Measurements from ENCODE around the gene SPATA3. TPM values are rescaled to one million over a fixed set of nuclear protein-coding genes. Genes with fewer than 3 reads are reported as not detected.

Gene SPATA3
- total and polyA plus RNA-seq, 2 of the 13 experiments (the other 11 are each of a cell fraction or from before 2014, with no cell fraction given): not detected

- TF ChIP-seq U2AF1 (optimal IDR thresholded peaks at IDR 0.05; ENCODE audit: low read depth, low read length): peak; percentile 49
- TF ChIP-seq ZNF691 (CRISPR knock-in tag; IDR thresholded peaks at IDR 0.05; ENCODE audit: borderline replicate concordance, low read depth): peak; percentile 88; the same call in 1 of the 2 replicates
- no peak for TF ChIP-seq ZEB1 (IDR thresholded peaks at IDR 0.05; ENCODE audit: insufficient replicate concordance, low read depth)
- TF ChIP-seq ZNF605 (CRISPR knock-in tag; IDR thresholded peaks at IDR 0.05): peak; percentile 79
- TF ChIP-seq MTA1 (CRISPR knock-in tag; IDR thresholded peaks at IDR 0.05; ENCODE audit: borderline replicate concordance): peak; percentile 62; the same call in 1 of the 2 replicates
- peak; percentile 94; the same call in 1 of the 2 replicates for TF ChIP-seq ZMAT5 (CRISPR knock-in tag; IDR thresholded peaks at IDR 0.05; ENCODE audit: borderline replicate concordance, low read depth)
- peak; percentile 81 for TF ChIP-seq KAT8 (CRISPR knock-in tag; IDR thresholded peaks at IDR 0.05)
- TF ChIP-seq NFRKB (IDR thresholded peaks at IDR 0.05): no peak
- TF ChIP-seq ZNF44 (CRISPR knock-in tag; IDR thresholded peaks at IDR 0.05): no peak
- TF ChIP-seq PAWR (CRISPR knock-in tag; IDR thresholded peaks at IDR 0.05; ENCODE audit: borderline replicate concordance): 0 out of 2 replicates have a peak, but pooled peaks have one; percentile 14
- TF ChIP-seq ZC3H4 (CRISPR knock-in tag; IDR thresholded peaks at IDR 0.05; ENCODE audit: borderline replicate concordance): peak; percentile 73
- no peak for TF ChIP-seq PBX2 (CRISPR knock-in tag; IDR thresholded peaks at IDR 0.05)
- TF ChIP-seq ZNF446 (CRISPR knock-in tag; IDR thresholded peaks at IDR 0.05): no peak; the same call in 1 of the 2 replicates
- no peak for TF ChIP-seq NR1H2 (CRISPR knock-in tag; IDR thresholded peaks at IDR 0.05; ENCODE audit: borderline replicate concordance, low read depth)
- no peak for TF ChIP-seq PRPF4 (IDR thresholded peaks at IDR 0.05; ENCODE audit: low read depth, low read length, poor library complexity, severe bottlenecking)
- TF ChIP-seq TMF1 (CRISPR knock-in tag; IDR thresholded peaks at IDR 0.05; ENCODE audit: low read depth): no peak
- peak; percentile 95; the same call in 1 of the 2 replicates for TF ChIP-seq PLSCR1 (CRISPR knock-in tag; IDR thresholded peaks at IDR 0.05; ENCODE audit: borderline replicate concordance)
- peak; percentile 26; the same call in 1 of the 2 replicates for TF ChIP-seq NR2F6 (IDR thresholded peaks at IDR 0.05)
- peak; percentile 47; the same call in 1 of the 2 replicates for TF ChIP-seq NR2F6 (CRISPR knock-in tag; IDR thresholded peaks at IDR 0.05)
- no peak for TF ChIP-seq MEIS2 (CRISPR knock-in tag; IDR thresholded peaks at IDR 0.05)
- peak; percentile 81 for TF ChIP-seq GATAD1 (CRISPR knock-in tag; IDR thresholded peaks at IDR 0.05)
- TF ChIP-seq ZNF672 (CRISPR knock-in tag; IDR thresholded peaks at IDR 0.05): no peak
Measured at GRCh38 chr2:231052494-231053451, 56.9 kb downstream of the SPATA3 start (continued).
